ENCODE data around the gene GOSR1.
"Not testable (repeated sequence)": the region's sequence is repeated elsewhere in the genome, so short reads cannot be mapped to it uniquely, and the experiment has no call there.

The GOSR1 gene

DNA sequence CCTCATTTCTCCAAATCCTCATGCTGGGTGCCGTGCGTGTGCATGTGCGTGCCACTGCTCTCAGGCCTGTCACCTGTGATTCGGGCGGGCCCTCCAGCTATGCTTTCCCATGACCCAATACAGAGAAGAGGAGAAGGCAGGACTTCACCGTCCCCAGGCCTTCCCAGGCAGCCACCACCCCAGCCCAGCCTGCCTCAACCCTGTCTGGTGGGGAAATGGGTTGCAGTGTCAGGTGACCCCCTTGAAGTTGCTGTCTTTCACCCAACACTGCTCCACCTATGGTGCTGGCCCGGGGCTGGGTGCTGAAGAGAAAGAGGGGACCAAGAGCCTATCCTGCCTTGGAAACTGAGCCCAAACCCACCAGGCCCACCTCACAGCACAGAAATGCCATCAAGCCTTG is 94.7 kb downstream of the GOSR1 start:
- FAIRE-seq (no peak), DNase-seq (ENCODE audit: extremely low spot score, insufficient read length, low read depth) (no peak)

DNA sequence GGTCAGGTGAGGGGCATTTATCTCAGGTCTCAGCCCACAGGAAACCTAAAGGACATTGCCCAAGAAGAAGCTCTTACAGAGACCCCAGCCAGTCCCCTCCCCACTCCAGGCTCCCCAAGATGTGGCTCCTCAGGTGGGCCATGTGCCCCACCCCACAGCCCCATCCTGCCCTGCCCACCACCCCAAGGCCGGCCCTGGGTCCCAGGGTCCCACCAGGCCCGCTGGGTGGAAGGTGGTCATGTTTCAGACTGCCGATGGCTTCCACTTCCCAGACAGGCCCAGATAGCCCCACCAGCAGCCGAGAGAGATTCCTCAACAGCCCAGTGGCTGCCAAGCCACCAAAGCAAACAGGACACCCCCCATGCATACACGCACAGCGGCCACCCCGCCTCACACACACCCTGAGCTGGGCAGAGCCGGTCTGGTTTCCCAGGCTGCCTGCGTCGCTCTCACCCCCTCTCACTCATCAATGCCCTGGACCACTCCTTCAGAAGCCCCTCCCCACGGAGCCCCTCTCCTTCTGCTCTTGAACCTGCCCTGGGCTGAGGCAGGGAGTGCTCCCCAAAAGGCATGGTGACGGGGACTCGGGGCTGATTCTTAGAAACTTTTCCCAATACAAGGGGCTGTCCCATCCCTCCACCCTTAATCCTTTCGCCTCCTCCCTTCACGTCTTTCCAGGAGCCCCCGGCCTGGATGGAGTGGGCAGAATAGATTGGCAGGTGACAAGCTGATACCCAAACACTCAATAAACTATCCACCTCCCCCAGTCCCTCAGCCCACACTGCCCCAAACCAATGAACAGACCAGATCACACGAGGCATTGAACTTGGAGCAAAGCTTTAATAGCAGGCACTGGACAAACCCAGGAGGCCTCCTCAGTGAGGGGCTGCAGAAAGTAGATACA is 95.7 kb downstream of the GOSR1 start:
- FAIRE-seq; DNase-seq (ENCODE audit: extremely low spot score, insufficient read length, low read depth): not testable (repeated sequence)

DNA sequence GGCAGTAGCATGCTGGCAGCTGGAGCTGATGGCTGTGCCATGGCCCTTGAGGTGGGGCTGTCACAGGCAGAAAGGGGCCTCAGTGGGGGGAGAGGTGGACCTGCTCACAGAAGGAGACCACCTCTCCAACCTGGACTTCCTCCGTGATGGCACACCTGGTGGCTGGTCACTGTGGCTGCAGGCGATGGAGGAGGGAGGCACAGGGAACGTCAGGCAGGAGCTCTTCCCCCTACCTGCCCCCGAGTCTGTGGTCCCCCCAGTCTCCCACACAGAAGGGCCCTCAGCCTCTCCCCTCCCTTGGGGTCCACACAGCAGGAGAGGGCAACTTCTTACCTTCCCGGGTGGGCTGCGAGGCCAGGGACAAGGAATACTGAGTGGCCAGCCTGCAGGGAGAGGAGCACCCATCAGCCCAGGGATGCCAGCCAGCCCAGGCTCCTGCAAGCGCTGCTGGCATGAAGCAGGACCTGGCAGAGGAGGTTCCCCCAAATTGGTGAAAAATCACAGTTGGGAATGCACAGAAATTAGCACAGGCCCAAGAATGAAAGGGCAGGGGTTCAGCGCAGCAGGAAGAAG is 96.5 kb downstream of the GOSR1 start:
- FAIRE-seq (no peak), DNase-seq (ENCODE audit: extremely low spot score, insufficient read length, low read depth) (no peak)

DNA sequence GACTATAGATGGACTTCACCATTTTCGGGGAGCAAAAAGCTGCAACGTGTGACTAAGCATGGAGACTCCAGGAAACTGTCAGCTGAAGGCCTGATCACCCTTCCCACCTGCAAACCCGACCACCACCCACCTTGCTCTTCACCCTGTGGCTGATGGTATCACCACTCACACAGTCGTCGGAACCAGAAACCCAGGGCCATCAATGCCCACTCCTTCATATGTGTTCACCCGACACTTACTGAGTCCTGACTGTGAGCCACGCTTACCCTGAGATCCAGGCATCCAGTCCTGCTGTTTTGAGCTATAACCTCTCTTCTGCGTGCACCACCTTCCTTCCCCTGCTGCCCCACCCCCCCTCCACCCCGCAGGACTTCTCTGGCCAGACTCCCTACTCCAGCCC is 97.1 kb downstream of the GOSR1 start:
- FAIRE-seq; DNase-seq (ENCODE audit: extremely low spot score, insufficient read length, low read depth): not testable (repeated sequence)

DNA sequence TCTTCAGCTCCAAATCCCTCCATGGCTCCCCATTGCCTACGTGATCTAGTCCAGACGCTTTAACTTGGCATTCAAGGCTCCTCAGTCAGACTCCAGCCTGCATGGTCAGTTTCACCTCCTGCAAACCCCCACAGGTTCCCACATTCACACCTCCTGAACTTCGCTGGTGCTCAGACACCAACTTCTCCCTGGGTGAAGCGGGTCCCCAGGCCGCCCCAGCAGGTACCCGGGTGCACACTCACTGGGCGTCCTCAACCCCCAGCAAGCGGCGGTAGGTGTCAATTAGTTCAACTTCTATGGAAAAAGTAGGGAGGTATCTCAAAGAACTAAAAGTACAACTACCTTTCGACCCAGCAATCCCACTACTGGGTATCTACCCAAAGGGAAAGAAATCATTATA is 97.6 kb downstream of the GOSR1 start:
- not testable (repeated sequence) for DNase-seq (ENCODE audit: extremely low spot score, insufficient read length, low read depth); FAIRE-seq

DNA sequence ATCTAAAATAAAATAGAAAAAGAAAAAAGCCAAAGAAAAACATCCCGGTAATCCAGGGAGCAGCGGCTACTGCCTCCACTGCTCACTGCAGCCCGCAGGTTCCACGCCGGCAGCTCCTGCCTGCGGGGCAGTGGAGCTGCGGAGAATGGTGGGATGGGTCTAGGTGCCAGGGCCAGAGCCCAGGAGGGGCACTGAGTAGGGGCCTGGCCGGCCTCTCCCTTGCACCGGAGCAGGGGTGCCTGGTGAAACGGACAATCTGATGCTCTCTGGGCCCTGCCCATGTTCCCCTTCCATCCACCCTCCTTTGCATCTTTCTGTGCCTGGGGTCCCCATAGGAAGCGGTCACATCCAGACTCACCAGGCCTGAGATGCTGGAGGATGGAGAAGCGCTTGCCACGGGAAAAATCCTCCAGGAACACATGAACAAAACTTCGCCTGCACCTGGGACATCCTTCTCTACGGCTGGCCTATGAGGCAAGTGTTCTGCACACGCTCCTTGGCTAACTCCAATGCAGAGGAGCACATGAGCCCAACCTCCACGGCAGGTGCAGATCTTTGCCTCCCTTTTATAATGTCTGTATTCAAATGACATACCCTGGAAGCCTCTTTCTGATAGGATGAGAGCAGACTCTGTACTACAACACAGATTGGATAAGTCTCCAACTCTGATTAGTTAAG is 98.6 kb downstream of the GOSR1 start:
- not testable (repeated sequence) for FAIRE-seq; DNase-seq (ENCODE audit: extremely low spot score, insufficient read length, low read depth)

DNA sequence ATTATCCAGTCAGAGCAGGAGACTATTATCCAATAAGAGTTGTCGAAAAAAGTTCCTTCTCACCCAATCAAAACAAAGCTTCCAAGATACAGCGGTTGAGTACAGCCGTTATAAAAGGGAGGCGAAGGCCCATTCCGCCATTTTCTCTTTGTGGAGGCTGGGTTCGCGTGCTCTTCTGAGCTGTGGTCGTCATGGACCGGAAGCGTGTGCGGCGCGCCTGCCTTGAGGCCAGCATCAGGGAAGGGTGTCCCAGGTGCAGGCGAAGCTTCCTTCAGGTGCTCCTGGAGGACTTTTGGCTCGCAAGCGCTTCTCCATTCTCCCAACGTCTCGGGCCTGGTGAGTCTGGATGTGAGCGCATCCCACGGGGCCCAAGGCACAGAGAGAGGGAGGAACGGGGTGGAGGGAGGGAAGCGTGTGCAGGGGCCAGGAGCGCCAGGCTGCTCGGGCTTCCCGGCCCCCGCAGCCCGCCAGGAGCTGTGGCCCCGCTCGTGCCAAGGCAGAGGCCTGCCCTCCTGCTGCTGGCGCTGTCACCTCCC is 99.2 kb downstream of the GOSR1 start:
- DNase-seq (ENCODE audit: extremely low spot score, insufficient read length, low read depth): no peak
- no peak for FAIRE-seq

All from GM18507 (cell line).